ENCODE results near the gene PRKRA.

The PRKRA gene

GRCh38 chr2:178395941-178396570 is 54.9 kb downstream of the PRKRA start:
- CTCF ChIA-PET = interaction anchor here (0.5 to 1.9 kb wide), 8 partner anchors 9 to 791 kb away, joined by 3 to 9 read pairs (median 6); no protein-coding TSS in a partner anchor
- no peak for DNase-seq (ENCODE audit: extremely low spot score)
- TF ChIP-seq SUZ12 (IDR thresholded peaks at IDR 0.05) (no peak), NFRKB (IDR thresholded peaks at IDR 0.05) (no peak), FOXA1 (IDR thresholded peaks at IDR 0.05) (no peak), FOXM1 (IDR thresholded peaks at IDR 0.05; ENCODE audit: borderline replicate concordance) (no peak), L3MBTL2 (conservative IDR thresholded peaks at IDR 0.05) (no peak), BHLHE40 (IDR thresholded peaks at IDR 0.05; ENCODE audit: borderline replicate concordance) (no peak), ELF4 (IDR thresholded peaks at IDR 0.05) (no peak), HDGF (IDR thresholded peaks at IDR 0.05; ENCODE audit: borderline replicate concordance) (no peak), ARNT (IDR thresholded peaks at IDR 0.05) (no peak), CTBP1 (IDR thresholded peaks at IDR 0.05; ENCODE audit: borderline replicate concordance) (no peak), ZNF384 (IDR thresholded peaks at IDR 0.05) (no peak), FOXK2 (IDR thresholded peaks at IDR 0.05) (no peak), TARDBP (IDR thresholded peaks at IDR 0.05) (no peak), SP1 (IDR thresholded peaks at IDR 0.05) (no peak), PKNOX1 (IDR thresholded peaks at IDR 0.05) (no peak)
- POLR2A ChIA-PET = interaction anchor here (2.3 kb wide), 1 partner anchor 18 kb away, joined by 19 read pairs; no protein-coding TSS in a partner anchor

- ChIA-PET CTCF (interaction anchor here (0.6 to 1.9 kb wide), 5 partner anchors 19 to 282 kb away, joined by 3 to 9 read pairs (median 3); no protein-coding TSS in a partner anchor), POLR2A (interaction anchor here (1.3 to 2.3 kb wide), 2 partner anchors 19 to 56 kb away, joined by 7 to 19 read pairs; partner anchors contain the start of genes PJVK and PRKRA)
- DNase-seq (ENCODE audit: extremely low spot score) = no peak
- TF ChIP-seq NFRKB (IDR thresholded peaks at IDR 0.05) = no peak
- no peak for TF ChIP-seq FOXK2 (IDR thresholded peaks at IDR 0.05)
- TF ChIP-seq FOXA1 (IDR thresholded peaks at IDR 0.05) = no peak
- TF ChIP-seq TARDBP (IDR thresholded peaks at IDR 0.05) = no peak
- TF ChIP-seq LEF1 (IDR thresholded peaks at IDR 0.05; ENCODE audit: borderline replicate concordance) = no peak
- TF ChIP-seq SP1 (IDR thresholded peaks at IDR 0.05) = no peak
- no peak for TF ChIP-seq PKNOX1 (IDR thresholded peaks at IDR 0.05)
- no peak for TF ChIP-seq SUZ12 (IDR thresholded peaks at IDR 0.05)
- no peak for TF ChIP-seq ZNF384 (IDR thresholded peaks at IDR 0.05)
- TF ChIP-seq BHLHE40 (IDR thresholded peaks at IDR 0.05; ENCODE audit: borderline replicate concordance) = no peak
- TF ChIP-seq FOXM1 (IDR thresholded peaks at IDR 0.05; ENCODE audit: borderline replicate concordance) = no peak
- no peak for TF ChIP-seq L3MBTL2 (conservative IDR thresholded peaks at IDR 0.05)
These were observed 55.7 kb downstream of the PRKRA start for GRCh38 chr2:178395295-178395694.

GRCh38 chr2:178394859-178395258 is 56.1 kb downstream of the PRKRA start:
- no peak for DNase-seq (ENCODE audit: extremely low spot score)
- CTCF ChIA-PET = interaction anchor here (0.6 to 1.9 kb wide), 6 partner anchors 20 to 282 kb away, joined by 3 to 9 read pairs (median 3); no protein-coding TSS in a partner anchor
- TF ChIP-seq ELF4 (IDR thresholded peaks at IDR 0.05) (no peak), ARNT (IDR thresholded peaks at IDR 0.05) (no peak), BHLHE40 (IDR thresholded peaks at IDR 0.05; ENCODE audit: borderline replicate concordance) (no peak), SUZ12 (IDR thresholded peaks at IDR 0.05) (no peak), PKNOX1 (IDR thresholded peaks at IDR 0.05) (no peak)
- POLR2A ChIA-PET = interaction anchor here (1.3 to 2.3 kb wide), 2 partner anchors 19 to 56 kb away, joined by 7 to 19 read pairs; partner anchors contain the start of genes PJVK and PRKRA

GRCh38 chr2:178392215-178392614 is 58.8 kb downstream of the PRKRA start:
- CTCF ChIA-PET = no interaction called here
- no peak for TF ChIP-seq ZNF384 (IDR thresholded peaks at IDR 0.05)
- no peak for TF ChIP-seq BHLHE40 (IDR thresholded peaks at IDR 0.05; ENCODE audit: borderline replicate concordance)
- no peak for TF ChIP-seq FOXK2 (IDR thresholded peaks at IDR 0.05)
- TF ChIP-seq SUZ12 (IDR thresholded peaks at IDR 0.05) = no peak
- TF ChIP-seq ARNT (IDR thresholded peaks at IDR 0.05) = no peak
- no peak for TF ChIP-seq SP1 (IDR thresholded peaks at IDR 0.05)
- no peak for TF ChIP-seq HDGF (IDR thresholded peaks at IDR 0.05; ENCODE audit: borderline replicate concordance)
- TF ChIP-seq LEF1 (IDR thresholded peaks at IDR 0.05; ENCODE audit: borderline replicate concordance) = no peak
- no peak for TF ChIP-seq PKNOX1 (IDR thresholded peaks at IDR 0.05)
- TF ChIP-seq TARDBP (IDR thresholded peaks at IDR 0.05) = no peak
- no peak for TF ChIP-seq CTBP1 (IDR thresholded peaks at IDR 0.05; ENCODE audit: borderline replicate concordance)
- no peak for TF ChIP-seq L3MBTL2 (conservative IDR thresholded peaks at IDR 0.05)
- no peak for TF ChIP-seq FOXA1 (IDR thresholded peaks at IDR 0.05)
- no peak for TF ChIP-seq FOXM1 (IDR thresholded peaks at IDR 0.05; ENCODE audit: borderline replicate concordance)
- TF ChIP-seq NFRKB (IDR thresholded peaks at IDR 0.05) = no peak
- DNase-seq (ENCODE audit: extremely low spot score) = no peak
- POLR2A ChIA-PET = interaction anchor here (1.0 to 2.0 kb wide), 2 partner anchors 21 to 59 kb away, joined by 4 to 6 read pairs; partner anchors contain the start of genes PJVK and PRKRA

GRCh38 chr2:178391701-178392100 is 59.3 kb downstream of the PRKRA start:
- no peak for DNase-seq (ENCODE audit: extremely low spot score)
- ChIA-PET CTCF (interaction anchor here (0.7 kb wide), 1 partner anchor 9 kb away, joined by 3 read pairs; no protein-coding TSS in a partner anchor), POLR2A (interaction anchor here (0.6 to 2.0 kb wide), 3 partner anchors 22 to 59 kb away, joined by 3 to 6 read pairs (median 4); partner anchors contain the start of genes PJVK and PRKRA)
- TF ChIP-seq FOXK2 (IDR thresholded peaks at IDR 0.05) (no peak), ARNT (IDR thresholded peaks at IDR 0.05) (no peak), TARDBP (IDR thresholded peaks at IDR 0.05) (no peak), SP1 (IDR thresholded peaks at IDR 0.05) (no peak)

All from HEK293T (cell line).